ENCODE measurements around the gene PCDHB14. TPM values are rescaled to one million over a fixed set of nuclear protein-coding genes. Genes with fewer than 3 reads are reported as not detected.
"Not testable (repeated sequence)": the region's sequence is repeated elsewhere in the genome, so short reads cannot be mapped to it uniquely, and the experiment has no call there.

PCDHB14 gene
- total RNA-seq, 1 experiment from 2014 or later = 0.80 TPM

DNA sequence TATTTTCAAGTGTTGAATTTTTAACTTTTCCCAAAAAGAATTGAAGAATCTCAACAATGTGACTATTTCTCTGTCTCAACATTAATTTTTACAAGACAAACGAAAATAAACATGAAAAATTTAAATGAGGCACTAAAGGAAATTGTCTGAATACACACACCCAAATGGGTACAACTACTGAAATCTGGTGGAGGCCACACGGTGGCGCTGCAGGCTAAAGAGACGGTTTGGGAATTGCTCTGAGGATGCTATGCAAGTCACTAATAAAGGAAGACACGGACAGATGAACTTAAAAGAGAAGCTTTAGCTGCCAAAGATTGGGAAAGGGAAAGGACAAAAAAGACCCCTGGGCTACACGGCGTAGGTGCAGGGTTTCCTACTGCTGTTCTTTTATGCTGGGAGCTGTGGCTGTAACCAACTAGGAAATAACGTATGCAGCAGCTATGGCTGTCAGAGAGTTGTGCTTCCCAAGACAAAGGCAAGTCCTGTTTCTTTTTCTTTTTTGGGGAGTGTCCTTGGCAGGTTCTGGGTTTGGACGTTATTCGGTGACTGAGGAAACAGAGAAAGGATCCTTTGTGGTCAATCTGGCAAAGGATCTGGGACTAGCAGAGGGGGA, 30.9 kb upstream of the PCDHB14 start, which contains the start of gene PCDHB10:
PCDHB10 (plus strand) TSS at position 244 of the 616 bp plus-strand sequence; CDS start at position 444, 200 bp downstream.
- no peaks in the 10 kb centered on the region for H3K4me1 ChIP-seq (ENCODE audit: control insufficient read depth, insufficient read depth, low read length)
- peaks cover 2% of the 10 kb centered on the region for H3K27me3 ChIP-seq (ENCODE audit: control insufficient read depth, insufficient read depth, low read length)
- intact Hi-C loops (cut with micrococcal nuclease; ENCODE audit: unreplicated experiment) (no loop called here), in situ Hi-C loops (cut with HindIII; ENCODE audit: low pct_unique_long_range_greater_than_20kb, low sequenced_read_pairs) (loop anchor here (25.0 kb wide), 2 partner anchors 105 to 145 kb away; partner anchors contain the start of genes PCDHB2, PCDHGA1, PCDHGA2 and PCDHGA3)
- peaks cover 16% of the 10 kb centered on the region; the same call in 1 of the 2 replicates for H3K9me3 ChIP-seq (ENCODE audit: control insufficient read depth, insufficient read depth, low read depth, low read length)
- ChIA-PET CTCF (interaction anchor here (0.8 to 1.0 kb wide), 2 partner anchors 14 to 31 kb away, joined by 3 to 7 read pairs; partner anchors contain the start of gene PCDHB14), POLR2A (no interaction called here)
- TF ChIP-seq SIN3A (IDR thresholded peaks at IDR 0.05; ENCODE audit: borderline replicate concordance, insufficient read depth, low read depth, low read length) = no peak
- TF ChIP-seq, protein P1, sequence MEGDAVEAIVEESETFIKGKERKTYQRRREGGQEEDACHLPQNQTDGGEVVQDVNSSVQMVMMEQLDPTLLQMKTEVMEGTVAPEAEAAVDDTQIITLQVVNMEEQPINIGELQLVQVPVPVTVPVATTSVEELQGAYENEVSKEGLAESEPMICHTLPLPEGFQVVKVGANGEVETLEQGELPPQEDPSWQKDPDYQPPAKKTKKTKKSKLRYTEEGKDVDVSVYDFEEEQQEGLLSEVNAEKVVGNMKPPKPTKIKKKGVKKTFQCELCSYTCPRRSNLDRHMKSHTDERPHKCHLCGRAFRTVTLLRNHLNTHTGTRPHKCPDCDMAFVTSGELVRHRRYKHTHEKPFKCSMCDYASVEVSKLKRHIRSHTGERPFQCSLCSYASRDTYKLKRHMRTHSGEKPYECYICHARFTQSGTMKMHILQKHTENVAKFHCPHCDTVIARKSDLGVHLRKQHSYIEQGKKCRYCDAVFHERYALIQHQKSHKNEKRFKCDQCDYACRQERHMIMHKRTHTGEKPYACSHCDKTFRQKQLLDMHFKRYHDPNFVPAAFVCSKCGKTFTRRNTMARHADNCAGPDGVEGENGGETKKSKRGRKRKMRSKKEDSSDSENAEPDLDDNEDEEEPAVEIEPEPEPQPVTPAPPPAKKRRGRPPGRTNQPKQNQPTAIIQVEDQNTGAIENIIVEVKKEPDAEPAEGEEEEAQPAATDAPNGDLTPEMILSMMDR (IDR thresholded peaks at IDR 0.05) = peak; percentile 84
- ATAC-seq (peak; percentile 85), DNase-seq (ENCODE audit: low read depth, low spot score) (no peak)
- no TSS peak for BruUV-seq (replicated peaks)
- peak within 1 kb of the TSS; percentile 17 to 21; a peak in 2 of 4 replicates for H3K4me3 ChIP-seq (ENCODE audit: low read depth in 2 of 2, low read length in 2 of 2)
- no peaks in the 10 kb centered on the region for H3K36me3 ChIP-seq (ENCODE audit: control insufficient read depth, insufficient read depth, low read length)
- no peak within 1 kb of the TSS for H3K27ac ChIP-seq (ENCODE audit: low read length)

DNA sequence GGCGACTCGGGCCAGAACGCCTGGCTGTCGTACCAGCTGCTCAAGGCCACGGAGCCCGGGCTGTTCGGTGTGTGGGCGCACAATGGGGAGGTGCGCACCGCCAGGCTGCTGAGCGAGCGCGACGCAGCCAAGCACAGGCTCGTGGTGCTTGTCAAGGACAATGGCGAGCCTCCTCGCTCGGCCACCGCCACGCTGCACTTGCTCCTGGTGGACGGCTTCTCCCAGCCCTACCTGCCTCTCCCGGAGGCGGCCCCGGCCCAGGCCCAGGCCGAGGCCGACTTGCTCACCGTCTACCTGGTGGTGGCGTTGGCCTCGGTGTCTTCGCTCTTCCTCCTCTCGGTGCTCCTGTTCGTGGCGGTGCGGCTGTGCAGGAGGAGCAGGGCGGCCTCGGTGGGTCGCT, 28.8 kb upstream of the PCDHB14 start:
- in situ Hi-C loops (cut with HindIII; ENCODE audit: low pct_unique_long_range_greater_than_20kb, low sequenced_read_pairs) = loop anchor here (25.0 kb wide), 2 partner anchors 107 to 143 kb away; partner anchors contain the start of genes PCDHB2, PCDHGA1, PCDHGA2 and PCDHGA3
- ATAC-seq; H3K4me1 ChIP-seq (ENCODE audit: control insufficient read depth, insufficient read depth, low read length); DNase-seq (ENCODE audit: low read depth, low spot score); POLR2A ChIA-PET; H3K36me3 ChIP-seq (ENCODE audit: control insufficient read depth, insufficient read depth, low read length); CTCF ChIA-PET; H3K4me3 ChIP-seq (ENCODE audit: low read depth in 2 of 2, low read length in 2 of 2); BruUV-seq (replicated peaks); intact Hi-C loops (cut with micrococcal nuclease; ENCODE audit: unreplicated experiment); H3K27me3 ChIP-seq (ENCODE audit: control insufficient read depth, insufficient read depth, low read length); H3K27ac ChIP-seq (ENCODE audit: low read length): not testable (repeated sequence)
- peaks cover 16% of the 10 kb centered on the region; the same call in 1 of the 2 replicates for H3K9me3 ChIP-seq (ENCODE audit: control insufficient read depth, insufficient read depth, low read depth, low read length)

DNA sequence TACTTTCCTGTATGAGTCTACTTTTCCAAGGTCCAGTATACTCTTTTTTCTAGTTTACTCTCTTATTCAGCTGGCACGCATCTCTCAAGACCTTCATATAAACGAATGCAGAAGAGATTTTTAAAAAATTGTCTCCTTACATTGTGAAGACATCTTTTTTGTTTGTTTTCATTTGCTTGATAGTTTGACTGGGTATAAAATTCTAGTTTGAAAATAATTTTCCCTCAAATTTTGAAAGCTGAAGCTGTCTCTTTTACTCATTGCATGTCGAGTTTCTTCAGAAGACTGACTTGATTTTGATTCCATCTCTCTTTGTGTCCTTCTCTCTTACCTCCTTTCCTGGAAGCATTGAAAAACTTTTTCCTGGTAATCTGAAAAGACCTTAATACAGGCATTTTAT, 26.8 kb upstream of the PCDHB14 start:
- ATAC-seq (no peak), DNase-seq (ENCODE audit: low read depth, low spot score) (no peak)
- Histone ChIP-seq H3K4me3 (ENCODE audit: low read depth in 2 of 2, low read length in 2 of 2) (no peak overlapping the region), H3K27ac (ENCODE audit: low read length) (no peak overlapping the region), H3K27me3 (ENCODE audit: control insufficient read depth, insufficient read depth, low read length) (peaks cover 2% of the 10 kb centered on the region), H3K4me1 (ENCODE audit: control insufficient read depth, insufficient read depth, low read length) (no peaks in the 10 kb centered on the region), H3K36me3 (ENCODE audit: control insufficient read depth, insufficient read depth, low read length) (no peaks in the 10 kb centered on the region), H3K9me3 (ENCODE audit: control insufficient read depth, insufficient read depth, low read depth, low read length) (peaks cover 16% of the 10 kb centered on the region; the same call in 1 of the 2 replicates)
- intact Hi-C loops (cut with micrococcal nuclease; ENCODE audit: unreplicated experiment) (no loop called here), in situ Hi-C loops (cut with HindIII; ENCODE audit: low pct_unique_long_range_greater_than_20kb, low sequenced_read_pairs) (loop anchor here (25.0 kb wide), 2 partner anchors 109 to 141 kb away; partner anchors contain the start of genes PCDHB2, PCDHGA1, PCDHGA2 and PCDHGA3)
- TF ChIP-seq, protein P2, sequence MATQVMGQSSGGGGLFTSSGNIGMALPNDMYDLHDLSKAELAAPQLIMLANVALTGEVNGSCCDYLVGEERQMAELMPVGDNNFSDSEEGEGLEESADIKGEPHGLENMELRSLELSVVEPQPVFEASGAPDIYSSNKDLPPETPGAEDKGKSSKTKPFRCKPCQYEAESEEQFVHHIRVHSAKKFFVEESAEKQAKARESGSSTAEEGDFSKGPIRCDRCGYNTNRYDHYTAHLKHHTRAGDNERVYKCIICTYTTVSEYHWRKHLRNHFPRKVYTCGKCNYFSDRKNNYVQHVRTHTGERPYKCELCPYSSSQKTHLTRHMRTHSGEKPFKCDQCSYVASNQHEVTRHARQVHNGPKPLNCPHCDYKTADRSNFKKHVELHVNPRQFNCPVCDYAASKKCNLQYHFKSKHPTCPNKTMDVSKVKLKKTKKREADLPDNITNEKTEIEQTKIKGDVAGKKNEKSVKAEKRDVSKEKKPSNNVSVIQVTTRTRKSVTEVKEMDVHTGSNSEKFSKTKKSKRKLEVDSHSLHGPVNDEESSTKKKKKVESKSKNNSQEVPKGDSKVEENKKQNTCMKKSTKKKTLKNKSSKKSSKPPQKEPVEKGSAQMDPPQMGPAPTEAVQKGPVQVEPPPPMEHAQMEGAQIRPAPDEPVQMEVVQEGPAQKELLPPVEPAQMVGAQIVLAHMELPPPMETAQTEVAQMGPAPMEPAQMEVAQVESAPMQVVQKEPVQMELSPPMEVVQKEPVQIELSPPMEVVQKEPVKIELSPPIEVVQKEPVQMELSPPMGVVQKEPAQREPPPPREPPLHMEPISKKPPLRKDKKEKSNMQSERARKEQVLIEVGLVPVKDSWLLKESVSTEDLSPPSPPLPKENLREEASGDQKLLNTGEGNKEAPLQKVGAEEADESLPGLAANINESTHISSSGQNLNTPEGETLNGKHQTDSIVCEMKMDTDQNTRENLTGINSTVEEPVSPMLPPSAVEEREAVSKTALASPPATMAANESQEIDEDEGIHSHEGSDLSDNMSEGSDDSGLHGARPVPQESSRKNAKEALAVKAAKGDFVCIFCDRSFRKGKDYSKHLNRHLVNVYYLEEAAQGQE (IDR thresholded peaks at IDR 0.05; ENCODE audit: insufficient read depth in 1 of 2, low read depth in 2 of 2, low read length in 1 of 2) = no peak
- TF ChIP-seq TCF7L2 (IDR thresholded peaks at IDR 0.05; ENCODE audit: low read depth, low read length) (no peak), POLR2AphosphoS5 (IDR thresholded peaks at IDR 0.05; ENCODE audit: low read depth, low read length) (no peak), SIN3A (IDR thresholded peaks at IDR 0.05; ENCODE audit: borderline replicate concordance, insufficient read depth, low read depth, low read length) (no peak)
- TF ChIP-seq, protein P1 (IDR thresholded peaks at IDR 0.05) = no peak
- ChIA-PET CTCF (interaction anchor here (0.5 to 0.9 kb wide), 3 partner anchors 99 to 354 kb away, joined by 3 read pairs; no protein-coding TSS in a partner anchor), POLR2A (interaction anchor here (0.6 kb wide), 1 partner anchor 29 kb away, joined by 3 read pairs; no protein-coding TSS in a partner anchor)
- BruUV-seq (replicated peaks) = no TSS peak

Data from Panc1 (cell line).